Glomerular endothelial cell (primary cell): Measurements from ENCODE around the gene POLR3C. TPM values are rescaled to one million over a fixed set of nuclear protein-coding genes. Genes with fewer than 3 reads are reported as not detected.

Experiments used
- total RNA-seq: library from RNA; depleted of rRNA; stranded (reverse); fragments of >200 nt; gene quantifications from 2 replicates; pipeline ENCODE4 v1.2.3, GENCODE V29; 2015

POLR3C gene
- total RNA-seq, 1 donor from 2014 or later, result 28.9 TPM

Other genes with a start within 250 kb of the POLR3C start
- gene GPR89A, start 216.2 kb upstream of the POLR3C start, total RNA-seq, result 17.6 and 25.7 TPM in 2 replicates
- gene PDZK1, start 116.8 kb upstream of the POLR3C start, total RNA-seq, result not detected in 2 replicates
- not detected in 2 replicates for gene CD160, start 104.7 kb upstream of the POLR3C start, total RNA-seq
- 9.4 and 12.3 TPM in 2 replicates for gene RNF115, start 105 bp upstream of the POLR3C start, total RNA-seq
- 3.4 and 5.7 TPM in 2 replicates for gene NUDT17, start 21.4 kb downstream of the POLR3C start, total RNA-seq
- gene PIAS3, start 34.9 kb downstream of the POLR3C start, total RNA-seq, result 28.8 and 37.5 TPM in 2 replicates
- 0.93 and 1.4 TPM in 2 replicates for gene ANKRD35, start 61.7 kb downstream of the POLR3C start, total RNA-seq
- gene ITGA10, start 85.8 kb downstream of the POLR3C start, total RNA-seq, result 4.9 and 5.3 TPM in 2 replicates
- gene PEX11B, start 94.5 kb downstream of the POLR3C start, total RNA-seq, result 30.0 and 32.7 TPM in 2 replicates
- gene RBM8A, start 103.3 kb downstream of the POLR3C start, total RNA-seq, result 153 and 164 TPM in 2 replicates
- gene LIX1L, start 133.8 kb downstream of the POLR3C start, total RNA-seq, result 41.6 and 42.2 TPM in 2 replicates
- 0.35 and 0.44 TPM in 2 replicates for gene ANKRD34A, start 140.4 kb downstream of the POLR3C start, total RNA-seq
- 13.4 and 18.7 TPM in 2 replicates for gene POLR3GL, start 140.5 kb downstream of the POLR3C start, total RNA-seq
- 98.0 and 102 TPM in 2 replicates for gene TXNIP, start 172.4 kb downstream of the POLR3C start, total RNA-seq
- not detected in 2 replicates for gene HJV, start 197.5 kb downstream of the POLR3C start, total RNA-seq